Measurements from ENCODE around the gene CTDP1.

DNA sequence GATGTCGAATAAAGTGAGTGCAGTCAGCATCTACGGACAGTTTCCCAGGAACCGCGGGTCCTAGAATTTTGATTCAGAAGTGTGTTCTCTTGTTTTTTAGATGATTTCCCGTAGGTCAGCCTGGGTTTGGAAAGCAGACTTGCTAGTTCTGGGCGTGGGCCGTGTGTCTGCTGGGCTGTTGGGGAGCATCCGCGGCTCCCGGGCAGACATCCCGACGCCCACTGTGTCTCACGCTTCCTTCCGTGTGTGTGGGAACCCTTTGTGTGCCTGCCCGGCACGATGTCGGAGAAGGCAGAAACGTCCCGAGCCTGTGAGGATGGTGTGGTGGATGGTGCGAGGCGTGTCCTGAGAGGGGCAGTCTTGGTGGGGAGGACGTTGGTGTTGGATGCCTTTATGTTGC lies 18.4 kb downstream of the CTDP1 start:
- no peak for TF ChIP-seq EZH2 (IDR thresholded peaks at IDR 0.05; ENCODE audit: low read length, unreplicated experiment)
- TF ChIP-seq CTCF (conservative IDR thresholded peaks at IDR 0.05; ENCODE audit: low read depth, low read length), result no peak
- no peak for TF ChIP-seq EZH2phosphoT487 (IDR thresholded peaks at IDR 0.05; ENCODE audit: borderline replicate concordance, low read length)
